ENCODE measurements around the gene PDE11A. TPM values are rescaled to one million over a fixed set of nuclear protein-coding genes. Genes with fewer than 3 reads are reported as not detected.

PDE11A gene
- total RNA-seq, 1 experiment from 2014 or later, result 0.61 TPM

GRCh38 chr2:177832611-177833433, 239.8 kb downstream of the PDE11A start:
- ChIA-PET CTCF (no interaction called here), RAD21 (ENCODE audit: low non-redundant PET in 1 of 2, low total read pairs in 2 of 2, uncharacterized antibody in 2 of 2, unreplicated experiment in 2 of 2) (no interaction called here), POLR2A (no interaction called here)
- H3K4me2 ChIP-seq (ENCODE audit: low read length), result no peak overlapping the region
- H3K4me3 ChIP-seq (replicated peaks in 1 of 2; ENCODE audit: low read depth in 1 of 2, low read length in 2 of 2), result no peak overlapping the region
- no peak for ATAC-seq
- BruUV-seq (replicated peaks), result no TSS peak
- no peak for TF ChIP-seq CBX3 (IDR thresholded peaks at IDR 0.05; ENCODE audit: low read depth)
- no peak for TF ChIP-seq SRF (IDR thresholded peaks at IDR 0.05; ENCODE audit: low read depth)
- no peak for TF ChIP-seq EGR1 (IDR thresholded peaks at IDR 0.05; ENCODE audit: low read depth)
- no peak for TF ChIP-seq TCF7L2 (IDR thresholded peaks at IDR 0.05; ENCODE audit: borderline replicate concordance, extremely low read depth, insufficient read depth, insufficient read length)
- no peak for TF ChIP-seq EZH2phosphoT487 (IDR thresholded peaks at IDR 0.05; ENCODE audit: borderline replicate concordance)
- no peak for TF ChIP-seq RAD21 (IDR thresholded peaks at IDR 0.05; ENCODE audit: low read depth)
- TF ChIP-seq SIN3A (IDR thresholded peaks at IDR 0.05; ENCODE audit: low read depth), result no peak
- TF ChIP-seq POLR2A (IDR thresholded peaks at IDR 0.05; ENCODE audit: borderline replicate concordance, extremely low read depth, insufficient read depth, insufficient read length), result no peak
- TF ChIP-seq ELF1 (IDR thresholded peaks at IDR 0.05; ENCODE audit: borderline replicate concordance, low read depth), result no peak
- TF ChIP-seq SP1 (IDR thresholded peaks at IDR 0.05; ENCODE audit: low read depth), result no peak
- TF ChIP-seq, protein P1, sequence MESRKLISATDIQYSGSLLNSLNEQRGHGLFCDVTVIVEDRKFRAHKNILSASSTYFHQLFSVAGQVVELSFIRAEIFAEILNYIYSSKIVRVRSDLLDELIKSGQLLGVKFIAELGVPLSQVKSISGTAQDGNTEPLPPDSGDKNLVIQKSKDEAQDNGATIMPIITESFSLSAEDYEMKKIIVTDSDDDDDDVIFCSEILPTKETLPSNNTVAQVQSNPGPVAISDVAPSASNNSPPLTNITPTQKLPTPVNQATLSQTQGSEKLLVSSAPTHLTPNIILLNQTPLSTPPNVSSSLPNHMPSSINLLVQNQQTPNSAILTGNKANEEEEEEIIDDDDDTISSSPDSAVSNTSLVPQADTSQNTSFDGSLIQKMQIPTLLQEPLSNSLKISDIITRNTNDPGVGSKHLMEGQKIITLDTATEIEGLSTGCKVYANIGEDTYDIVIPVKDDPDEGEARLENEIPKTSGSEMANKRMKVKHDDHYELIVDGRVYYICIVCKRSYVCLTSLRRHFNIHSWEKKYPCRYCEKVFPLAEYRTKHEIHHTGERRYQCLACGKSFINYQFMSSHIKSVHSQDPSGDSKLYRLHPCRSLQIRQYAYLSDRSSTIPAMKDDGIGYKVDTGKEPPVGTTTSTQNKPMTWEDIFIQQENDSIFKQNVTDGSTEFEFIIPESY (IDR thresholded peaks at IDR 0.05; ENCODE audit: extremely low read depth, insufficient replicate concordance, low read length), result no peak
- TF ChIP-seq ZFX (IDR thresholded peaks at IDR 0.05), result no peak
- TF ChIP-seq YY1 (IDR thresholded peaks at IDR 0.05; ENCODE audit: extremely low read depth, insufficient replicate concordance, low read depth, low read length), result no peak
- H3K79me2 ChIP-seq (ENCODE audit: insufficient read depth, low read length), result no peaks in the 10 kb centered on the region
- H4K20me1 ChIP-seq (ENCODE audit: insufficient read depth), result no peaks in the 10 kb centered on the region
- no peak for DNase-seq (ENCODE audit: low read depth, low spot score)
- H3K4me1 ChIP-seq (ENCODE audit: control insufficient read depth in 1 of 2, insufficient read depth in 2 of 2, low read length in 2 of 2), result no peaks in the 10 kb centered on the region
- H2AFZ ChIP-seq (ENCODE audit: low read depth, low read length, poor library complexity, severe bottlenecking), result no peak overlapping the region
- no peak overlapping the region for H3K27ac ChIP-seq (ENCODE audit: low read depth, low read length)
- H3K36me3 ChIP-seq (ENCODE audit: control insufficient read depth in 1 of 2, insufficient read depth in 2 of 2, low read length in 2 of 2), result no peaks in the 10 kb centered on the region
- intact Hi-C loops (cut with micrococcal nuclease), result no loop called here
- H3K9me3 ChIP-seq (ENCODE audit: control insufficient read depth in 1 of 2, insufficient read depth in 1 of 2, low read depth in 1 of 2, low read length in 2 of 2), result peaks cover 3 to 4% of the 10 kb centered on the region in 2 experiments; a peak in 1 of 4 replicates
- H3K9me2 ChIP-seq (ENCODE audit: insufficient read depth), result no peaks in the 10 kb centered on the region
- H3K27me3 ChIP-seq (ENCODE audit: insufficient read depth, low read length), result no peaks in the 10 kb centered on the region
- H3K9ac ChIP-seq (ENCODE audit: low read length), result no peak overlapping the region
